Measurements from ENCODE around the gene CDK17. TPM values are rescaled to one million over a fixed set of nuclear protein-coding genes. Genes with fewer than 3 reads are reported as not detected.

Gene CDK17
- total and polyA plus RNA-seq, 8 donors, result 4.3 to 15.1 (median 8.0) TPM

DNA sequence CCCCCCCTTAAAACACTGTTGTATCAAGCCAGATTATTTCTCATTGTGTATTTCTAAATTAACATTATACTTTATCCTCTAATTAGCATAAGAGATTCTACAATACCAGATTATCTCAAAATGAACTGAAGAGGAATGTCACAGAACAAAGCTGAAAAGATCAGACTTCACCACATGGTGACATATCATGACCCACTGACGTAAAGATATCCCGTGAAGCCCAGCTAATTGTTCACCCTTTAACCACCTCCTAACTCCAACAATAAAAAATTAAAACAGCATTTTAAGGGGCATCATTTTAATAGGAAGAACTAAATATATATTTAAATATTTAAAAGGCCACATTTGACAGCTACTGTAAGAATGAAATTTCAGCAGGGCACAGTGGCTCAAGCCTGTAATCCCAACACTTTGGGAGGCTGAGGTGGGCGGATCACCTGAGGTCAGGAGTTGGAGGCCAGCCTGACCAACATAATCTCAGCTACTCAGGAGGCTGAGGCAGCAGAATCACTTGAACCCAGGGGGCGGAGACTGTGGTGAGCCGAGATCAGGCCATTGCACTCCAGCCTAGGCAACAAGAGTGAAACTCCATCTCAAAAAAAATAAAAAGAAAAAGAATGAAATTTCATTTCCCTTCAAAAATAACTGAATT, 29.0 kb downstream of the CDK17 start:
- peaks cover 13 to 27% (median 23%) of the 10 kb centered on the region in 3 donors for H3K4me1 ChIP-seq
- no peak overlapping the region for H3K27ac ChIP-seq
- FAIRE-seq, result no peak

DNA sequence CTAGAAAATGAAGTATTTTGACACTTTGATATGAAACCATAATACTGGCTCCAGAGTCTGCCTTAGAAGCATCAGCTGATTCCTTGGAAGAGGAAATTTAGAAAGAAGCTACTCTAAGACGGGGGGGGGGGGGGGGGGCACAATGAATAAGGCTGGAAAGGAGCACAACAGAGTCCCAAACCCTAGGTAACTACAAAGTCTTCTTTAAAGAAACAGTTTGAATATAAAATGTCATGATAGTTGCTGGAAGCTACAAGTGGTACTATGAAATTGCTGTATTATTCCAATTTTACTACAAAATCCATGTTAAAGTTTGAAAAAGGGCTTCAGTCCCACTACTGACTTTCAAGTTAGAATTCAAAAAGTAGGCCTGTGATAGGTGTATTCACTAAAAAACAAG, 31.6 kb downstream of the CDK17 start:
- Histone ChIP-seq H3K36me3 (no peaks in the 10 kb centered on the region), H3K27ac (no peak overlapping the region), H3K4me1 (peaks cover 4 to 14% (median 12%) of the 10 kb centered on the region in 3 donors), H3K4me3 (no peak overlapping the region), H3K27me3 (no peaks in the 10 kb centered on the region), H3K9me3 (no peaks in the 10 kb centered on the region)
- DNase-seq, result no peak
- TF ChIP-seq, protein P1, sequence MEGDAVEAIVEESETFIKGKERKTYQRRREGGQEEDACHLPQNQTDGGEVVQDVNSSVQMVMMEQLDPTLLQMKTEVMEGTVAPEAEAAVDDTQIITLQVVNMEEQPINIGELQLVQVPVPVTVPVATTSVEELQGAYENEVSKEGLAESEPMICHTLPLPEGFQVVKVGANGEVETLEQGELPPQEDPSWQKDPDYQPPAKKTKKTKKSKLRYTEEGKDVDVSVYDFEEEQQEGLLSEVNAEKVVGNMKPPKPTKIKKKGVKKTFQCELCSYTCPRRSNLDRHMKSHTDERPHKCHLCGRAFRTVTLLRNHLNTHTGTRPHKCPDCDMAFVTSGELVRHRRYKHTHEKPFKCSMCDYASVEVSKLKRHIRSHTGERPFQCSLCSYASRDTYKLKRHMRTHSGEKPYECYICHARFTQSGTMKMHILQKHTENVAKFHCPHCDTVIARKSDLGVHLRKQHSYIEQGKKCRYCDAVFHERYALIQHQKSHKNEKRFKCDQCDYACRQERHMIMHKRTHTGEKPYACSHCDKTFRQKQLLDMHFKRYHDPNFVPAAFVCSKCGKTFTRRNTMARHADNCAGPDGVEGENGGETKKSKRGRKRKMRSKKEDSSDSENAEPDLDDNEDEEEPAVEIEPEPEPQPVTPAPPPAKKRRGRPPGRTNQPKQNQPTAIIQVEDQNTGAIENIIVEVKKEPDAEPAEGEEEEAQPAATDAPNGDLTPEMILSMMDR (IDR thresholded peaks at IDR 0.05), result no peak
- FAIRE-seq, result no peak
- 64 to 72% methylated on average over 1 of the region's 1 CpG for WGBS, 2 donors
- no peak for ATAC-seq
- intact Hi-C loops (cut with DNase I), result no loop called here

More for the DNA sequence above, 29.0 kb downstream of the CDK17 start:
- Histone ChIP-seq H3K36me3 (no peaks in the 10 kb centered on the region), H3K9me3 (no peaks in the 10 kb centered on the region), H3K4me3 (no peak overlapping the region), H3K27me3 (no peaks in the 10 kb centered on the region)
- intact Hi-C loops (cut with DNase I), result no loop called here
- 83 to 84% methylated on average over 5 of the region's 5 CpGs for WGBS, 2 donors
- DNase-seq, result no peak
- ATAC-seq, result no peak
- TF ChIP-seq, protein P1 (IDR thresholded peaks at IDR 0.05), result no peak

DNA sequence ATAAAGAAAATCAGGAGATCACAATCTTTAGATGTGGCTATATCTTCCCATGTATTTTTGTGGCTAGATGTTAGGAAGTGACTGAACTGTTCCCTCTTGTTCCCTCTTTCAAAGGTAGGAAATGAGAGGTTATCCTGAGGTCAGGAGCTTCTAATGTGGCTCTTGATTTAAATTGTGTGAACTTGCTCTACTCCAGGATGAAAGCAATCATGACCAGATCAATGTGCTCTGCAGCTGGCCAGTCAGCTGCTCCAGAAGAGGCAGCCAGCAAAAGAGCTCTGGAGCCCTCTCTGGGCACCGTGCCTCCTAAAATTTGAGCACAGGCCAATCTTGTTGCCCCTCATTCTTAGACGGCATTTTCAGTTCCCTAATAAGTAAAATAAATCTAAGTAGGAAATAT, 32.0 kb downstream of the CDK17 start:
- DNase-seq, result no peak
- 10 to 13% methylated on average over 2 of the region's 2 CpGs for WGBS, 2 donors
- peaks cover 4 to 14% (median 12%) of the 10 kb centered on the region in 3 donors for H3K4me1 ChIP-seq

DNA sequence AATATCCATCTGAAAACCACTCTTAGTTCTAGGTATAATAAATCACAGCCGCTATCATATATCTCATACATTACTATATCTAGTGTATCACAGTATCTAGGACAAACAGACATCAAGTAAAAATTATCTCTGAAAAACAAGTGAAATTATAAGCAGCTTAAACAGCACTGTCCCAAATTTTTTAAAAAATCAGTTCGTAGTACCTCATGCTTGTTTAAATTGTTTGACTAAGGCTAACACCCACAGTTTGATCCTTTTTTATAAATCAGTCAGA, 33.9 kb downstream of the CDK17 start:
- H3K36me3 ChIP-seq, result no peaks in the 10 kb centered on the region
- ATAC-seq (no peak), DNase-seq (no peak), FAIRE-seq (no peak)
- TF ChIP-seq, protein P1 (IDR thresholded peaks at IDR 0.05), result no peak
- H3K4me3 ChIP-seq, result no peak overlapping the region
- WGBS, 2 donors, result 93 to 95% methylated on average over 2 of the region's 2 CpGs
- no peaks in the 10 kb centered on the region for H3K27me3 ChIP-seq
- peaks cover 4 to 17% (median 10%) of the 10 kb centered on the region in 3 donors for H3K4me1 ChIP-seq
- no peaks in the 10 kb centered on the region for H3K9me3 ChIP-seq
- H3K27ac ChIP-seq, result no peak overlapping the region
- intact Hi-C loops (cut with DNase I), result no loop called here

More for the DNA sequence above, 32.0 kb downstream of the CDK17 start:
- H3K27ac ChIP-seq, result no peak overlapping the region
- peak in 3 of 4 donors; percentile 55 to 62 (median 61) for ATAC-seq
- intact Hi-C loops (cut with DNase I), result no loop called here
- TF ChIP-seq, protein P1 (IDR thresholded peaks at IDR 0.05), result no peak
- no peak overlapping the region for H3K4me3 ChIP-seq
- no peaks in the 10 kb centered on the region for H3K9me3 ChIP-seq
- H3K27me3 ChIP-seq, result no peaks in the 10 kb centered on the region
- FAIRE-seq, result no peak
- H3K36me3 ChIP-seq, result no peaks in the 10 kb centered on the region

DNA sequence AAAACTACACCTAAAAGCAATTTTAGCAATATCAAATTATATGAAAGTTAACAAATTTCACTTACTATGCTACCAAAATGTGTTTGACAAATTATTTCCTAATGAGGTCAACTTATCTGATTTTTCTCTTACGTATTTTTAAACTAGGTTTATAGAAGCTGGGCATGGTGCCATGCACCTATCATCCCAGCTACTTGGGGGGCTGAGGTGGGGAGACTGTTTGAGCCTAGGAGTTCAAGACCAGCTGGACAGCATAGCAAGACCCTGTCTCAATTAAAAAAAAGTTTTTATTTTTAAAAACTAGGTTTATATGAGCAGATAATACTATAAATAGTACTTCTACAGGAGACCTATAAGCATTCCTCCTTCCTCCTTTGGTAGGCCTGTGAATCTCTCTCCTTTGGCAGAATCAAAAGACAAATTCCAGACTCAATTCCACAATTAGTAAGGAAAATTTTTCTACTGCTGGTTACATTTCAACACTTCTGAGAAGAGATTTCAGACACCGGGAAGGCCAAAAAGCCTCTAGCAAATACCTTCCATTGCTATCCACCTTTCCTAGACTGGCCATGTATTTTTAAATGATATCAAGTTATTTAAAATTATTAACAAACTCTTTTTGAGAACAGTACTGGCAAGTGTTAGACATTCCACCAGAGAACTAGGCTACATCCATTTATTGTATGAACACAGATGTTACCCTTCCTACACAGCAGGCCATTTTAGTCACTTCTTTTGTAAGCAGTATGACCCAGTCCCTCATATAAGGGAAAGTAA, 34.4 kb downstream of the CDK17 start:
- no peaks in the 10 kb centered on the region for H3K9me3 ChIP-seq
- H3K4me3 ChIP-seq, result no peak overlapping the region
- FAIRE-seq (no peak), DNase-seq (no peak), ATAC-seq (no peak)
- intact Hi-C loops (cut with DNase I), result no loop called here
- 51 to 52% methylated on average over 2 of the region's 2 CpGs for WGBS, 2 donors
- H3K36me3 ChIP-seq, result no peaks in the 10 kb centered on the region
- peaks cover 4 to 18% (median 14%) of the 10 kb centered on the region in 3 donors for H3K4me1 ChIP-seq
- no peaks in the 10 kb centered on the region for H3K27me3 ChIP-seq
- TF ChIP-seq, protein P1 (IDR thresholded peaks at IDR 0.05), result no peak
- no peak overlapping the region for H3K27ac ChIP-seq
